SW480 (cell line): ENCODE measurements around the gene EMC6.

Source experiments
- DNase-seq: peaks from one replicate; pipeline ENCODE4 v3.0.0-alpha.2; 2016; ENCODE audit warnings: low spot score

EMC6 gene

DNA sequence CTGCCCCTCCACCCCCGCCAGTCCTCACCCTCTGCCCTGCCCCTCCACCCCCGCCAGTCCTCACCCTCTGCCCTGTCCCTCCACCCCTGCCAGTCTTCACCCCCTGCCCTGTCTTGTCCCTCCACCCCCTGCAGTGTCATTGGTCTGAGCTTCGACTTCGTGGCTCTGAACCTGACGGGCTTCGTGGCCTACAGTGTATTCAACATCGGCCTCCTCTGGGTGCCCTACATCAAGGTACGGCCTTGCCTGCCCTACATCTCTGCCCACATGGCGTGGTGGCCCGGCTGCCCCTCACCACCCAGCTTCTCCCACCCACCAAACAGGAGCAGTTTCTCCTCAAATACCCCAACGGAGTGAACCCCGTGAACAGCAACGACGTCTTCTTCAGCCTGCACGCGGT, 12.3 kb upstream of the EMC6 start:
- DNase-seq = no peak

DNA sequence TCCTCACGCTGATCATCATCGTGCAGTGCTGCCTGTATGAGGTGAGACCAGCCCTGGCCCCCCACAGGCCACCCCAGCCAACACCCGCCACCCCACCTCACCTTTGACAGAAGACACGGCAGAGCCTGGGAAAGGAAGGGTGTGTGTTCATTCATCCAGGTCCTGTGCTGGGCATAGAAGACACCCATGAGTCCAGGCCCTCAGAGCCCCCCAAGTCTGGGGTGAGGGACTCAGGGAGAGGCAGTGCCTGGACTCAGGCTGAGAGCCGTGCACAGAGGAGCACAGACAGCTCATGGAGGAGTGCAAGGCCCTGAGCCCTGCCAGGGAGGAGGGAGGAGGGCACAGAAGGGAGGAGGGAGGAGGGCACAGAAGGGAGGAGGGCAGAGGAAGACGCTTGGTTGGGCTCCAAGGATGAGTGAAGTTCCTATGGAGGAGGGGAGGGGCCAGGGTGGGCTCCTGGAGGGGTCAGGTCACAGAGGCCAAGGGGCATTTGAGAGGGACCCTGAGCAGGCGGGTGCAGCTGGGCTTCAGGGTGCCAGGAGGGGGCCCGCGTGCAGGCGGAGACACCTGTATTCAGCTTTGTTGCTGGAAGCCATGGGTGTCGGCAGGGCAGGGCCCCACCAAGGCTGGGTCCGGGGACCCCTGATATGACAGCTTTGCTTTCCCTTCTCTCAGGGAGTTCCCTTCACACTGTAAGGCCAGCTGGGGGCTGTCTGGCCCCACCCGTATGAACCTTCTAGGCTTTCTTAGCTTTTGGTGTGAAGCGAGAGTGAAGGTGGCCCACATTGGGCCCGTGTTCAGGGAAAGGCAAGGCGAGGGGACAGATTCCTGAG, 11.6 kb upstream of the EMC6 start:
- DNase-seq = no peak

DNA sequence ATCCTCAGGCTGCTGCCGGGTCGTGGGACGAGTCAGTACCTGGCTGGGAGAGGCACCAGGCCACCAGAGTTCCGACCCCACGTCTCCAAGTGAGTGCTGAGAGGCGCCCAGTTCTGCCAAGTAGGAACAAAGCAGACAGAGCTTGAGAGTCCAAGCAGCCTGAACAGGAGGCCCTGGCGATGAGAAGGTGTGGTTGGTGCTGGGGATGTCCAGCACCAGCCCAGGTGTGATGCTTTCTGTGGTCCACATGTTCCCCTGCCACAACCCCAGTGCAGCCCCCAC, 11.1 kb upstream of the EMC6 start:
- no peak for DNase-seq

DNA sequence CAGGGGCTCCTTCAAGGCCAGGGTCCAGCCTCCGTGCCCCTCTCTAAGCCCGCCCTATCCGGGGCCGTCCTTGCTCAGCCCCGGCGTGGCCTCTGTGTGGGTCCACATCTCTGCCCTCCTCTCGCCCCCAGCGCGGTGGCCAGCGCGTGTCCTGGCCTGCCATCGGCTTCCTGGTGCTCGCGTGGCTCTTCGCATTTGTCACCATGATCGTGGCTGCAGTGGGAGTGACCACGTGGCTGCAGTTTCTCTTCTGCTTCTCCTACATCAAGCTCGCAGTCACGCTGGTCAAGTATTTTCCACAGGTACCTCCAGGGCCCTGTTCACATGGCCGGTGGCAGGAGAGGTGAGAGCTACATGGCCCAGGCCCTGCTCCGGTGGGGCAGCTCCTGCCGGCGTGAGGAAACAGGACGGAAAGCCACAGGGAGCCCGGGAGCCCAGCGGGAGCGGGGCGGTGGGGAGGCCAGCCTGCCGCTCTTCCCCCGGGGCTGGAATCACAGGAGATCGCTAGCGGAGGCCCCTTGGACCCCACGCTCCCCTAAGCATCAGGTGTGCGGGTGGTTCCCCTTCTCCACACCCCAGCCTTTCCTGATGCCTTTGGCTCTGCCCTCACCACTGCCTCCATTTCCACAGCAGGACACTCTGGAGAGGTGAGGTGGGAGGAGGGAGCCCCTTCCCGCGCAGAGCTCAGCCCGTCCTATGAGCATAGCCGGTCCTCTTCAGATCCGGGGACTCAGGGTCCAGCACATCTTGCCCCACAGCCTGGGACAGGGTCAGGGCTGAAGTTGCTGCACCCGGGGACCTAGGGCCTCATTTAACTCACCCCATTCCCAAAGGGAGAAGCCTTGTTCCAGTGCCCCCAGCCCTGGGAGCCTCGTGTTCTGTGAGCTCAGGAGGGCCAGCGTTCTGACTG, 10.5 kb upstream of the EMC6 start:
- DNase-seq = no peak

DNA sequence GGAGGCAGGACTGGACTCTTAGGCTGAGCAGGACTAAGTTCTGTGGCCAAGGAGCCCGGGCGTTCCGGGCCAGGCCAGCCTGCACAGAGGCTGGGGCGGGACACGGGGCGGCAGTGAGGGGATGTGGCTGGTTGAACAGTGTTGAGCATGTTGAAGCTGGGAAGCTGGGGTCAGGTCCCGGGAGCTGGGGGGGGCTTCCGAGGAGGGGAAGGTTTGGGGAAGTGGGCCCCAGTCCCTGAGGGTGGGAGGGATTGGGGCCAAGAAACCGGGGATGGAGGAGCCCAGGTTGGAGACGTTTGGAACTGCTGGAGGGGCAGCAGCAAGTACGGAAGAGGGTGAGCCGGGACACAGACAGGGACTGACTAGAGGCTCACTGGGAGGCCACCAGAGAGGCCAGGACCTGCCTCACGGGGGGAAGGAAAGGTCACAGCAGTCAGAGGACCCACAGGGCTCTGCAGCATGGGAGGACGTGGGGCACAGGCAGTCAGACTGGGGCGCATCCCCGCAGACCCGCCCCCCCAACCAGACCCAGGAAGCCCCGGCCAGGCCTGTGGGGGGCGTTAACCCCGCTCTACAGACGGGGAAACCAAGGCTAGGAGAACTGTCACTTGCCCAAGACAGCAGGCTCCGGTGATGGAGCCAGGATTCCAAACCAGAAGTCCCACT, 9.7 kb upstream of the EMC6 start:
- no peak for DNase-seq

DNA sequence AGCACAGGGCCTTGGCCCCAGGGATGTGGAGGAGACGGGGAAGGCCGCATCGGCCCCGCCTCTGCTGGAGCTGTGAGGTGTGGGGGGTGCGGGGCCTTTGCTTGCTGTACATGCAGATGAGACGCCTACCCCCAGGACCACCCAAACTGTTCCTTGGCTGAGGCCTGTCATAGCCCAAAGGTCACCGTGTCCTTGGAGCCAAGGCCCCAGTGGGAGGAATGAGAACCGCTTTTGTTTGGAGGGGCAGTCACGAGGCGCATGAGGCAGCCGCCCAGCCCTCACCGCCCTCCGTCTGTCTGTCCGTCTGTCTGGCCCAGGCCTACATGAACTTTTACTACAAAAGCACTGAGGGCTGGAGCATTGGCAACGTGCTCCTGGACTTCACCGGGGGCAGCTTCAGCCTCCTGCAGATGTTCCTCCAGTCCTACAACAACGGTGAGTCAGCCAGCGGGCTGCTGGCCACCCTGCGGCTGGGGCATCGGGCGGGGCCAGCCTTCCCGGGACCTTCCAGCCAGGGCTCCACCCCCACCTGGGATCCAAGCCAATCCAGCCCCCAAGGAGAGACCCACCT, 9.0 kb upstream of the EMC6 start:
- peak; percentile 57 for DNase-seq

DNA sequence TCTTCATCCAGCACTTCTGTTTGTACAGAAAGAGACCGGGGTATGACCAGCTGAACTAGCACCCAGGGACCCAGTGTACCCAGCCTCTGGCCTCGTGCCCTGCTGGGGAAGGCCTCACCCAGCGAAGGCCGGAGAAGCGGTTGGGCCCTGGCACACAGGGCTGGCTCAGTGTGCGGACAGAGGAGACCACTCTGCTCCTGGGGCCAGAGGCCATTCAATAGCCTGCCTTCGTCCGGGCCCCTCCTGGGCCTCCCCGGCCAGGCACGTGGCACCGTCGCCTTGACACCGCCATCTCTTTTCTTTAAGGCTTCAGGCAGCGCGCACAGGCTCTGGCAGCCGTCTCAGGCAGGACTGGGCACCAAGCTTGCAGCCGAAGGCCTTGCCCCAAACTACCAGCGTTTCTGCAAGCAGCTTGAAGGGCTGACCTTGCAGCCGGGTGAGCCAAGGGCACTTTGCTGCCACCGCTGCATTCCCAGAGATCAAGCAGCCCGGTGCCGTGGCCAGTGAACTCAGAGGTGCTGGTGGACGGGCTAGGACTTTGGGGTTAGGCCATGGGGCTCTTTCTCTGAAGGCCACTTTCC, 8.2 kb upstream of the EMC6 start:
- no peak for DNase-seq

DNA sequence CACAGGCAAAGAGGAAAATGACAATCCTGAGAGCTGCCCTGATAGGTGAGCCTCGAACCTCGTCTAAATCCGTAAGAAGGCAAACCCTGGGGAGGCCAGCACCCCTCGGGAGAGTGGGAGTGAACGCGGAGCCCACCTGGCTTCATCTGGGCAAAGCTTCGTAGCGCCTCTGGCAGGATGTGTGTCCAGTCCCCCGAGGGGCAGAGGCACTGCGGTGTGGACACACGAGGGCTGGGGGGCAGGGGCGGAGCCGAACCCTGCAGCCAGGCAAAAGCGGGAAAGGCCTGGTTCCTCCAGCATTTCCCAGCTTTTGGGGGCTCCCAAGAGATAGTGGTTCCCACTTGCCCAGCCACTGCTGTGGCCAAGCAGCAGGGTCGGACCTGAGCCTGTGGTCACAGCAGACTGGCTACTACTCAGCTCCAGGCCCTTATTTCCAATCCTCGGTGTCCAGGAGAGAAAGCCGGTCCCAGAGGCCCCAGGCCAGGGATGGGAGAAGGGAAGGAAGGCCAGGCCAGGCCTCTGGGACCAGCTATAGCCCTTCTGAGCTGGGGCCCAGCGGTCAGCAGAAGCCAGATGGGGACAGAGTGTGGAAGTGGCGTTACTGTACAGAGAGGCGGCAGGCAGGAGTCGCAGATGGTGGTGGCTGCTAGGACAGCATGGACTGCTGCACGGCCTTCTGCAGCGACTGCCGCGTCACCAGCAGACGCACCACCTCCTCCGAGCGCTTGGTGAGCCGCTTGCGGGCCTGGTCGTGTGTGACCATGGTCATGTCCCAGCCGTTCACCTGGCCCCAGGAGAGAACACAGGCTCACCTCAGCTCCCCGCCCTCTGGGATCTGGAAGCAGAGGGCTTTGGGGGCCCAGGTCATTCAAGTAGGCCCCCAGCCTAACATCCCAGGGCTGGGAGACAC, 5.3 kb upstream of the EMC6 start:
- DNase-seq = no peak

DNA sequence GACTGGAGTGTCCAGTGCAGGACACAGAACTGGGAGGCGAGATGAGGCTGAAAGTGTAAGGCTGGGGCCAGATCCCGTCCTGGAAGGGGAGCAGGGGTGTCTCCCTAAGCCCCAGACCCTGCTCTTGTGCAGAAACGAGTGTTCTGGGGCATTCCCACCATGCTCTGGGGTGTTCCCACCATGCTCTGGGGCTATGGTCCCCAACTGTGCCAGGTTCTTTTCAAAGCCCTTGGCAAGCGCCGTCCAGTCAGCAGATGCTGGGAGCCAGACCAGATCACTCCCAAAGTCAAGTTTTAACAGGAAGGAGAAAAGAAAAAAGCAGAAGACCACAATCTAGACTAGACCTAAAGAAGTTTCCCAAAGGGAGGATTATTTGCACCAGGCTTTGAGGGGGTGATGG, 2.8 kb upstream of the EMC6 start:
- DNase-seq = no peak

DNA sequence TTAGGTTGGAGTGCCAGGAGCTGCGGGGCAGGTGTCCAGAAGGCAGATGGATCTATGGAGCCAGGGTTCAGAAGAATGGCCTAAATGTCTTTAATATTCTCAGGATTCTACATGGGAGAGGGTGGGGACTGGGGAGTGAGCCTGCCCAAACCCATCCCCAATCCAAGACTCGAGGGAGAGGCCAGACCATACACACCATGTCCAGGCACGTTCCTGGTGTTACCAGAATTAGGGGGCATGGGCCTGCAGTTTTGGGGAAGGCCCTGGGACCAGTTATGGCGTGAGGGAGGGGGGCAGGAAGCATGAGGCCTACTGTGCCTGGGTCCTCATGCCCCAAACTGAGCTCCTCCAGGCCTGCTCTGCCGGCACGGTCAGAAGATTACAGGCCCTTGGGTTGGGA, 2.1 kb upstream of the EMC6 start:
- no peak for DNase-seq

DNA sequence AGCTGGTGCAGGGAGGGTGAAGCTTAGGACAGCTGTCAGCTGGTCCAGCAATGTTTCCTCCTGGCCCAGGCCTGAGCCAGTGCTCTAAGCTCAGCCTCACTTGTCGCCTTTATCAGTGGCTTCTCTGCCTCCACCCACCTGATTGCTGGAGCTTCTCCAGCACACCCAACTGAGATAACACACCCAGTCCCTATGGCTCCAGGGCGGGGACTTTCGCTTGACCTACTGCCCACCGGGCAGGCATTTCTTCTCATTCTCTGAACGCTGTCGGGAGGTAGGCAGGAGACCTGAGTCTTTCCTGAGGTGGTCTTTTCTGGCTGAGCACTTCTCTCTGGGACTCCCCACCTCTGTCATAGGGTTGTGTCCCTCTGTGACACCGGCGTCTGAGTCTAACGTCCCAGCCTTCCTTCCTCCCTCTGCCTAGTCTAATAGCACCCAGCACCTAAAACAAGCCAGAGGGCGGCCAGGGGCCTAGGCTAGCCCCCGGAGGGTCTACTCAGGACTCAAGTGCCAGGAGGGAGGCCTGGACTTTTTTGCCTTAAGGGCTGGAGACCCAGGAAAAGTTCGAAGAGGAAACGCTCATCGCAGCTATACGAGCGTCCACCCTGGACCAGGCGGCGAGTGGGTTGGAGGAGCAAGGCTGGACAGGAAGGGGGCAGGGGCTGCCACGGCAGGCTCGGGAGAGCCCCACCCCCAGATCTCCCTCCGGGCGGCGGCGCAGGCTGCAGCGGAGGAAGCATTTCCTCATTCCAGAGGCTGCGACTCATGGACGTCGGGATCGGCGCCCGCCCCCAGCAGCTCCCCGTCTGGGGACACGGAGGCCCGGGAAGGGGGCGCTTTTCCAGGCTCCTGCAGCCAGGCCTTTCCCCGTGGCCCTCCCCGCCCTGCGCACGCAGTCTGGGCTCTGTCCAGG, 990 bp upstream of the EMC6 start:
- peak; percentile 87 for DNase-seq

DNA sequence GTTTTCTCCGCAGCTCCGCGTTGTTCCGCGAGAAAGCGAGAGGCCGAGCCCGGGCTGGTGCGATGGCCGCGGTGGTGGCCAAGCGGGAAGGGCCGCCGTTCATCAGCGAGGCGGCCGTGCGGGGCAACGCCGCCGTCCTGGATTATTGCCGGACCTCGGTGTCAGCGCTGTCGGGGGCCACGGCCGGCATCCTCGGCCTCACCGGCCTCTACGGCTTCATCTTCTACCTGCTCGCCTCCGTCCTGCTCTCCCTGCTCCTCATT, 404 bp downstream of the EMC6 start:
- no peak for DNase-seq

DNA sequence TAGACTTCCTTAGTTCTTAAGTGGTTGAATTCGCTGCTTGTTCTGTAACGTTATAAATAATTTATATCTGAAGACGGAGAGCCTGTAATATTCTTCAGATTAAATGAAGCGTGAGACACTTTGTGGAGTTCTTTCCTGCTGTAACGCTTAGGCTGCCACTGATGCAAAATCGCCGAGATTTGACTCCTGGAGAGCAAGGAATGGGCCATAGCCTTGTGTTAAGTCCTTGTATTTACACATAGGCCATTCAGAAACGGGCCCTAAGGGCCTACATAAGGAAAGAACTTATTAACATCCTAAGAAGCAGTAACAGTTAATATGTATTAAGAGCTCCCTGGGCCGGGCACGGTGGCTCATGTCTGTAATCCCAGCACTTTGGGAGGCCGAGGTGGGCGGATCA, 936 bp downstream of the EMC6 start:
- no peak for DNase-seq

DNA sequence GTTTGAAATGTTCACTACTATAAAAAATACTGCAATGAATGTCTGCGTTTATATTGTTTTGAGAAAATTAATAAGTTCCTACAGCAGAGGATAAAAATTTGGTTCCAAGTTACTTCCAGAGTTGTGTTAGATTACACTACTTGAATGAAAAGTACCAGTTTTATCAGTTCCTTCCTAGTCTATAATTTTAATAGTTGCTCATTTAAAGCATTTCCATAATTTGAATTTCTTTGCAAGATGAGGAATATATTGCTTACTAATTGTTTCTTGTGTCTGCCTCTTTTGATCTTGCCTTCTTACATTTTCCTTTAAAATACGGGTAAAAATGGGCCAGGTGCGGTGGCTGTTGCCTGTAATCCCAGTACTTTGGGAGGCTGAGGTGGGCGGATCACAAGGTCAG, 4.0 kb downstream of the EMC6 start:
- DNase-seq = no peak

DNA sequence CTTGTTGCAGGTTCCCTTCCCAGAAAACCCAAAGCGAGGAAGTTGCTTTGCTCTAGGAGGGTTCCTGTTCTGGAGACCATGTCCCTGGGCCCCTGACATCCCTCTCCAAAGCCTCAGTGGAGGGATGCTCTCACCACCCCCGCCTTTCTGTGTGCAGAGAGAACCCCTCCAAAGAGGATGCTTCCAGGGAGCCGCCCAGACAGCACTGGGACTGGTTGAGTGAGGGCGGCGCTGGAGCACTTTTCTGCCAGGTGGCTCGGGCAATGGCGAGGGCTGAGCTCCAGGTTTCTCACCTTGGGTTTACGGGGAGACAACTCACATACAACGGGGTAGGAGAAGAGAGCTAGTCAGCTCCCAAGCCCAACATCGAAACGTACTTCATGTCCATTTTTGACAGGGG, 7.3 kb downstream of the EMC6 start:
- DNase-seq = no peak

DNA sequence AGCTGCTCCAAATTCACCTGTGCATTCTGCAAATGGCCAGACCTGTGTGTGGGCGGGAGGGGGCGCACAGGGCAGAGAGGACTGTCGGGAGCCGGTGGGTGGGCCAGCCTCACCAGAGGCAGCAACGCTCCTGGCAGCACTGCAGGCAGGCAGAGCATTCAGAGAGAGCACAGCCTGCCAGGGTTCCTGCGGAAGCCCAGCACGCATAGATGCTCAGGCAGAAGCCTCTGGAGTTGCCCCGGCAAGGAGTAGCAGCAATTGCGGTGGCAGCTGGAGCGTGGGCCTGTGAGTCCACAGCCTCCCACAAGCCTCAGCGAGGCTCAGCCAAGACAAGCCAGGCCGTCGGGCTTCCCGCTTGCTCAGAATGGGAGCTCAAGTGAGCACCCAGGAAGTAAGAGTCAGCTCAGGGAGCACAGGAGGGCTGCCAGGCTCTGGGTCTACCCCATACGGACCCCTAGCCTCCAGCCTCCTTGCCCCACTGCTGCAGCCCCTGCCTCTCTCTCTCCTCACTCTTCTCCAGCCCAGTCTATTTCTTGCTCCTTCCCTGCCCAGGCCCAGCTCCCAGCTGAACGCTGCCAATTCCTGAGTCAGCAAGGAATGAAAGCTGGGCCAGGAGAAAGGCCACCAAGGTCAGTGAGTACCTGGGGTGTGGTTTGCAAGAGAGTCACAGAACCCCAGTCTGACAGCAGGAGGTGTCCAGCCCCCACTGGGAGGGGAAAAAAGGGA, 9.6 kb downstream of the EMC6 start:
- no peak for DNase-seq

DNA sequence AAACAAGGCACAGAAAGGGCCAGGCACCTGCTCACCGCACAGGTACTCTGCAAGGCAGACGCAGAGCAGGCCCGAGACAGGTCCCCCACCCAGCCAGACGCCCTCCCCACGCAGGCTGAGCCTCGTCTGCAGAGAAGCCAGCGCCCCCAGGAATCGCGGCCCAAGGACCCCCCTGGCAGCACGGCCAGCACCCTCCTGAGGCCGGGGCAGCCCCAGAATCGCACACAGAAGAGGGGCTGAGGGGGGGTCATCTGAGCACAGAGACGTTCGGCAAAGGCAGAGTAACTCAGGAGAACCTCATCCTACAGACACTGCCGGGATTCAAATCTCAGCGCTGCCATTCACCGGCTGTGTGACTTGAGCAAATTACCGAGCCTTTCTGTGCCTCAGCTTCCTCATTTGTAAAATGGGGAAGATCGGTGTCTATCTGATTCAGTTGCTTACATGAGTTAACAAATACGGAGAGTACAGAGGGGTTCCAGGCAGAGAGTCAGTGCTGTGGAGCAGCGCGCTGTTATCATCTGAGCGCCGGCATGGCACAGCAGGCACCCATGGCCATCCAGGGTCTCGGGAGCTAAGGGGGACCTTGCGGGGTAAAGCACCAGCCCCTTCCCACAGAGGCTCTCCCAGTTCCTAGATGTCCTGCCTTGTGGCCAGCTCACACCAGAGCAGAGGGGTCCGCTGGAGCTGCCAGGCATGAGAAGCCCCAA, 10.4 kb downstream of the EMC6 start:
- DNase-seq = no peak

DNA sequence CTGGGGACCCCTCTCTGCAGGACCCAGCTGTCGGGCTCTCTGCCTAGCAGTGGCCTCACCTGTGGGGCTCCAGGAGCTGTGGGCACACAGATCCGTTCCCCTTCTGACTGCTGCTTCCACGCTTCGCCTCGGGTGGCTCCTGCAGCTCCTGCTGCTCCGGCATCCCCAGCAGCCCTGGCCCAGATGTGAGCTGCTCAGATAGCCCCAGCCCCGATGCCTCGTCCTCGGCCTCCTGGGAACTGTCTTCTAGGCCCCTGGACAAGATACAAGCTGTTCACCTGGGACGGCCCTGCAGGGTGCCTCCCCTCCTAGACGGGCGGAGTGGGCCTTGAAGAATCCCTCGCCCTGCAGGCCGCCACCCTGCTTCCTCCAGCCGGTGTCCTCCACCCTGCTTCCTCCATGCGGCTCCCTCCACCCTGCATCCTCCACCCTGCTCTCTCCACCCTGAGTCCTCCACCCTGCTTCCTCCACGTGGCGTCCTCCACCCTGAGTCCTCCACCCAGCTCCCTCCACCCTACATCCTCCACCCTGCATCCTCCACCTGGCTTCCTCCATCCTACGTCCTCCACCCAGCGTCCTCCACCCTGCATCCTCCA, 11.0 kb downstream of the EMC6 start:
- DNase-seq = no peak

DNA sequence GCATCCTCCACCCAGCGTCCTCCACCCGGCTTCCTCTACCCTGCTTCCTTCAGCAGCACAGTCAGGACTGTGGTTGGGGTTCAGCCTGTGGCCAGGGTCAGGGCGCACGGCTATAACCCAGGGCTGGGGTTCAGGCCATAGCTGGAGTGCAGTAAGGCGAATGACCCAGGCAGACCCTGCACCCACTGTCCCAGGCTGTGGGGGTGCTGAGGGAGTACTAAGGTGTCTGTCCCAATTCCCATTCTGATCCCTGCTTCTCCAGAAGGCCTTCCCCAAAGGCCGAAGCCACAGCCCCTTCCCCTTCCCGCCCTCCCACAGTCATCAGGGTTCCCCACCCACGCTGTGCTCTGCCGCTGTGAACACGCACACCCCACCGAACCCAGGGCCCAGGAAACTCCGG, 12.4 kb downstream of the EMC6 start:
- no peak for DNase-seq
